Breast epithelium (tissue), 4 donors: ENCODE results near the gene PDGFA. TPM values are rescaled to one million over a fixed set of nuclear protein-coding genes. Genes with fewer than 3 reads are reported as not detected.

Experiments
- DNase-seq, 2 donors: peaks; one replicate each; pipeline ENCODE4 v3.0.0-alpha.2; 2019; ENCODE audit warnings: low spot score in 2 of 2
- H3K27ac ChIP-seq, 2 donors: fragments of 200-600 bp; sonication (generic) in 1 of 2; one replicate each; pipeline ENCODE4 v1.5.1; 2016 to 2019; ENCODE audit warnings: mild to moderate bottlenecking in 1 of 2
- H3K27me3 ChIP-seq, 2 donors: fragments of 200-600 bp; sonication (generic) in 1 of 2; one replicate each; pipeline versions ENCODE4 v1.5.1 to v1.6.0; 2017 to 2019; ENCODE audit warnings: control low read depth in 1 of 2, mild to moderate bottlenecking in 1 of 2
- H3K36me3 ChIP-seq: fragments of 200-600 bp; one replicate; pipeline ENCODE4 v1.5.1; 2019
- H3K4me1 ChIP-seq, 2 donors: fragments of 200-600 bp; sonication (generic); one replicate each; pipeline ENCODE4 v1.5.1; 2016 to 2019; ENCODE audit warnings: control low read depth in 1 of 2
- H3K4me3 ChIP-seq, 3 donors: fragments of 200-600 bp; sonication (generic); 1 replicate in 2 of 3; 2 replicates in 1 of 3; pipeline ENCODE4 v1.5.1; 2016 to 2019; ENCODE audit warnings: mild to moderate bottlenecking in 3 of 3, moderate library complexity in 2 of 3
- H3K9me3 ChIP-seq, 2 donors: fragments of 200-600 bp; sonication (generic) in 1 of 2; one replicate each; pipeline ENCODE4 v1.5.1; 2016 to 2019; ENCODE audit warnings: control low read depth in 1 of 2
- POLR2A ChIP-seq: fragments of 450-650 bp; IDR thresholded peaks from one replicate; pipeline ENCODE4 v1.6.1; 2016; ENCODE audit warnings: antibody characterized with exemption, mild to moderate bottlenecking, moderate library complexity
- POLR2AphosphoS5 ChIP-seq, 3 donors: sonication (generic); formaldehyde crosslinking; IDR thresholded peaks; one replicate each; pipeline ENCODE4 v1.6.1; 2017; ENCODE audit warnings: antibody characterized with exemption in 3 of 3
- intact Hi-C: fragments of 100-400 bp; cut with DNase I; formaldehyde crosslinking; loops from one replicate; pipeline ENCODE4 v1.15.1; 2023; ENCODE audit warnings: low total_unique reads
- total RNA-seq, 3 donors: library from RNA; depleted of rRNA; stranded (reverse); fragments of >200 nt; gene quantifications; one replicate each; pipeline ENCODE4 v1.1.0, GENCODE V29; 2016
- TF ChIP-seq, protein P1 (sequence below), 3 donors: fragments of 450-650 bp; IDR thresholded peaks; one replicate each; pipeline ENCODE4 v1.5.1; 2016 to 2017; ENCODE audit warnings: antibody characterized with exemption in 3 of 3, mild to moderate bottlenecking in 3 of 3, moderate library complexity in 3 of 3

The PDGFA gene
- total RNA-seq, 3 donors from 2014 or later, result 19.8 to 33.4 (median 31.2) TPM

DNA sequence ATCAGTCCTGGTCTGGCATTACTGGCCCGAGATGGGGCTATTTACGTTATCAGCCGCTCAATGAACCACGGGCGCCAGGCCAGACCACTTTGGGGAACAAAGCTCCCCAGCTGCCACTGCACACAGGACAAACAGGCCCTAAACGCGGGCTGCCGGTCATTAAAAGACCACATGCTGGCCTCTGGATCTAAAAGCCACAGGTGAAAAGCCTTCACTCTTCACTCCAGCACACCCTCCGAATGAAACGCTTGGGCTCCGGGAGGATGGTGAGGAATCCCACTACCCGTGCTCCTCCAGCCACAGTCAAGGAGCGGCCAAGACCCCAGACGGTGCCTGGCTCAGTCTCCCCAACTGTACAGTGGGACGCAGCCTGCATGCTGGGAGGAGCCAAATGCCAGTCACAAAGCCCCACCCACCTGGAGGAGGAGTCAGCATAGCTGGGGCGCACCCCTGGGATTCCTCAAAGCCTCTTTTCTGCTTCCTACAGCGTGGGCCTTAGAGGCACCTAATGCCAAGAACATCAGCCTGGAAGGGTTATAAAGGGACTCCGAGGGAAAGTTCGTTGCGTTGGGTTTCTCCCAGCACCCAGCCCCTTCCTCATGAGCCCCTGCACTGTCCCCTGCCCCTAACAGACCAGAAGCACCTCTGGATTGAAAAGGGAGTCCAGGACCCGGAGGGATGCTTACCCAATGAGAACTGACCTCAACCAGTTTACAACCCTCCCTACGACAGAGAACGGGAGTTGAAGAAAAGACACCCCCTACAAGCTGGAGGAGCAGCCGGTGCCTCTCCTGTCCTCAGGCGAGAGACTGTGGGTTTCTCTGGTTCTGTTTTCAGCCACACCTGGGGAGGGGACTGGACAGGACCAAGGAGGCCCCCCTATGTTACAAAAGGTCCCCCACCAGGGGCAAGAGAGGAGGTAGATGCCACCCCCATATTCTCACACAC, 4.7 kb downstream of the PDGFA start:
- Histone ChIP-seq H3K27ac (peak overlapping the region; percentile 84 to 90), H3K9me3 (no peaks in the 10 kb centered on the region), H3K27me3 (no peaks in the 10 kb centered on the region), H3K36me3 (no peaks in the 10 kb centered on the region), H3K4me1 (peaks cover 0 to 3% of the 10 kb centered on the region in 2 donors), H3K4me3 (peak overlapping the region in 2 of 3 donors; percentile 76 to 92)
- TF ChIP-seq, protein P1, sequence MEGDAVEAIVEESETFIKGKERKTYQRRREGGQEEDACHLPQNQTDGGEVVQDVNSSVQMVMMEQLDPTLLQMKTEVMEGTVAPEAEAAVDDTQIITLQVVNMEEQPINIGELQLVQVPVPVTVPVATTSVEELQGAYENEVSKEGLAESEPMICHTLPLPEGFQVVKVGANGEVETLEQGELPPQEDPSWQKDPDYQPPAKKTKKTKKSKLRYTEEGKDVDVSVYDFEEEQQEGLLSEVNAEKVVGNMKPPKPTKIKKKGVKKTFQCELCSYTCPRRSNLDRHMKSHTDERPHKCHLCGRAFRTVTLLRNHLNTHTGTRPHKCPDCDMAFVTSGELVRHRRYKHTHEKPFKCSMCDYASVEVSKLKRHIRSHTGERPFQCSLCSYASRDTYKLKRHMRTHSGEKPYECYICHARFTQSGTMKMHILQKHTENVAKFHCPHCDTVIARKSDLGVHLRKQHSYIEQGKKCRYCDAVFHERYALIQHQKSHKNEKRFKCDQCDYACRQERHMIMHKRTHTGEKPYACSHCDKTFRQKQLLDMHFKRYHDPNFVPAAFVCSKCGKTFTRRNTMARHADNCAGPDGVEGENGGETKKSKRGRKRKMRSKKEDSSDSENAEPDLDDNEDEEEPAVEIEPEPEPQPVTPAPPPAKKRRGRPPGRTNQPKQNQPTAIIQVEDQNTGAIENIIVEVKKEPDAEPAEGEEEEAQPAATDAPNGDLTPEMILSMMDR (IDR thresholded peaks at IDR 0.05), result no peak
- TF ChIP-seq POLR2AphosphoS5 (IDR thresholded peaks at IDR 0.05), result no peak
- TF ChIP-seq POLR2A, result no peak
- intact Hi-C loops, result no loop called here
- no peak for DNase-seq

DNA sequence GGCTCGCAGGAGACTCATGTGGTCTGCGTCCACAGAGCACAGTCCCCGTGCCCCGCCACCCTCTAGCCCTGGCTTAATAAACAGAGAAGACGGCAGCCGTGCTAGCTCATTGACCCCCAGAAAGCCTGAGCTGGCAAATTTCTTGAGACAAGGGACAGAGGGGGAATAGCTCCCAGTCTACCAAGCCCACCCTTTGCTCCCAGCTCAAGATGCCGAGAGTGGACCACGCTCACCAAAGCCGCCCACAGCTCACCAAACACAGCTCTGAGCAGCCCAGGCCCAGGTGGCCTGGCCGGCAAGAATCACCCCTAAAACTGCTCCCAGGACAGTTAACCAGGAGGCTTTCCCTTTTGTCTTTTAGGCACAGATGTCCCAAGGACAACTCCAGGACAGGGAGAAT, 5.4 kb downstream of the PDGFA start:
- Histone ChIP-seq H3K36me3 (no peaks in the 10 kb centered on the region), H3K27ac (peak overlapping the region; percentile 84 to 90), H3K9me3 (no peaks in the 10 kb centered on the region), H3K4me3 (peak overlapping the region in 2 of 3 donors; percentile 76 to 92), H3K4me1 (peaks cover 0 to 3% of the 10 kb centered on the region in 2 donors), H3K27me3 (no peaks in the 10 kb centered on the region)
- no peak for DNase-seq
- intact Hi-C loops, result no loop called here
- no peak for TF ChIP-seq POLR2AphosphoS5 (IDR thresholded peaks at IDR 0.05)
- TF ChIP-seq POLR2A, result no peak
- TF ChIP-seq, protein P1 (IDR thresholded peaks at IDR 0.05), result no peak

DNA sequence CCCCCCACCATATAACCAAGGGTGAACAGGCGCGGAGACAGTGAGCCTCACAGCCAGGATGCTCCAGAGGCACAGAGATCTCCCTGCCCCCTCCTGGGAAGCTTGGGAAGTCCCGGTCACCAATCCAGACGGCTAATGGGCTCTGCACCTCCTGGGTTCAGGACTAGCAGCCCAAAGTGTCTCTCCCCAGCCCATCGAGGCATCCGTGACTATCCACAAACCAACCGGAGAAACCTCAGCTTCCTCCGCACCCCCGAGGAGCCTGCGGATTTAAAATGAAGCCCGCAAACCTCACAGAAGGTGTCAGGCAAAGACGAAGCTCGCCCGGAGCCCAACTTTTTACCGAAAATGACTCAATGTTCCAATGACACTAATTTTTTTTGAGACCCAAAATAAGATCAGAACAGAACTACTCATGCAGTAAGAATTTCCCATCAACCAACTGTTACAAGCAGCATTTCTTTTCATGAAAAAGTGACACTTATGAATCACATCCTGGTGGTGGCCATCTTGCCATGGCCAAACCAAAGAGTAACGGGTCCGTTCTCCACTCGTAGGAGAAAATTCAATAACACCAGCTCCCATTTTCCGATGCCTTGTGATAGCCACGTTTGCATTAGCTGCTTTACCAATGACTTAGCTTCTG, 6.0 kb downstream of the PDGFA start:
- no peaks in the 10 kb centered on the region for H3K9me3 ChIP-seq
- TF ChIP-seq POLR2AphosphoS5 (IDR thresholded peaks at IDR 0.05), result no peak
- TF ChIP-seq POLR2A, result no peak
- TF ChIP-seq, protein P1 (IDR thresholded peaks at IDR 0.05), result no peak
- H3K36me3 ChIP-seq, result no peaks in the 10 kb centered on the region
- H3K27me3 ChIP-seq, result no peaks in the 10 kb centered on the region
- DNase-seq, result no peak
- intact Hi-C loops, result no loop called here
- peaks cover 0 to 3% of the 10 kb centered on the region in 2 donors for H3K4me1 ChIP-seq
- H3K4me3 ChIP-seq, result peak overlapping the region in 2 of 3 donors; percentile 76 to 92
- H3K27ac ChIP-seq, result peak overlapping the region; percentile 84 to 90

DNA sequence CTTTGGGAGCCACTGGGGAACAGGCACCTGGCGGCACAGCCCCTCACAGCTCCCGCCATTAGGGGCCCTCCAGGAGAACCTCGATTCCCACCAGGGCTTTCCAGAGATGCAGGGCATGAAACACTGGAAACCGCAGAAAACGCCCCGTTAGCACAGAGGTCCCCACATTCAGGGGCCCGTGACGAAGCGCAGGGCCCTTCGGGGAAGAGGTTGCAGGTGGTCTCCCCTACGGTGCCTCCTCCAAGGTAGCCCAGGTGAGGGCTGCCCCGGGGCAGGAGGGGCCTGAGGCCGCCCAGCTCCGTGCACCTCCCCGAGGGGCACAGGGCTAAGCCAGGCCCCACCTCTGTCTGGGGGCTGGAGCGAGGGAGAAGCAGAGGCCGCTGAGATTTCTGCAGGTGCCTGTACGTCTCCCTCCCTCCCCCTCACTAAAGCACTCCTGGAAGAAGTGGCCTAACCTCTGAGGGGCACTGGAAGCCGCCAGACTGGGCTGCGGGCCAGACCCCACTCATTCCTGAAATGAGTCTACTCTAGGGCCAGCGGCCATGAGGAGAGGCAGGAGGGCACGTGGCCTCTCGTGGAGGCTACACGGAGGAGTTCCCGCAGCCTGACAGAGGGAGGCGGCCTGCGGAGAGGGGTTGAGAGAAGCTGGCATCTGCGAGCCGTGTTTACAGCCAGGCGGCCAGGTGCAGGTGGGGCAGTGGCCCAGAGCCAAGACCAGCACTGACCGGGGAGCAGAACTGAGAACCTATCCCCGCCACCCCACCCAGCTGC, 6.9 kb downstream of the PDGFA start:
- no peaks in the 10 kb centered on the region for H3K27me3 ChIP-seq
- peak overlapping the region; percentile 84 to 86 for H3K27ac ChIP-seq
- intact Hi-C loops, result no loop called here
- no peaks in the 10 kb centered on the region for H3K36me3 ChIP-seq
- TF ChIP-seq POLR2AphosphoS5 (IDR thresholded peaks at IDR 0.05) (no peak), POLR2A (no peak)
- TF ChIP-seq, protein P1 (IDR thresholded peaks at IDR 0.05), result no peak
- H3K4me1 ChIP-seq, result peaks cover 0 to 3% of the 10 kb centered on the region in 2 donors
- DNase-seq, result peak in 1 of 2 donors; percentile 69
- H3K4me3 ChIP-seq, result peak overlapping the region in 2 of 3 donors; percentile 43 to 76
- no peaks in the 10 kb centered on the region for H3K9me3 ChIP-seq
